Astrocyte (in vitro differentiated cells and primary cell): ENCODE results near the gene PCDHB13.
A peak's percentile ranks its signal among the peaks of the same experiment; 100 is the strongest.

Experiments used
- CTCF ChIP-seq: IDR thresholded peaks from 2 replicates; pipeline ENCODE4 v1.5.1; 2011; ENCODE audit warnings: low read depth, mild to moderate bottlenecking, inconsistent platforms, low read length, moderate library complexity; ENCODE audit not compliant: insufficient read depth
- EZH2 ChIP-seq: IDR thresholded peaks from 2 replicates; pipeline ENCODE4 v1.6.1; 2012; ENCODE audit warnings: mild to moderate bottlenecking, low read length, inconsistent platforms; ENCODE audit not compliant: insufficient read depth

DNA sequence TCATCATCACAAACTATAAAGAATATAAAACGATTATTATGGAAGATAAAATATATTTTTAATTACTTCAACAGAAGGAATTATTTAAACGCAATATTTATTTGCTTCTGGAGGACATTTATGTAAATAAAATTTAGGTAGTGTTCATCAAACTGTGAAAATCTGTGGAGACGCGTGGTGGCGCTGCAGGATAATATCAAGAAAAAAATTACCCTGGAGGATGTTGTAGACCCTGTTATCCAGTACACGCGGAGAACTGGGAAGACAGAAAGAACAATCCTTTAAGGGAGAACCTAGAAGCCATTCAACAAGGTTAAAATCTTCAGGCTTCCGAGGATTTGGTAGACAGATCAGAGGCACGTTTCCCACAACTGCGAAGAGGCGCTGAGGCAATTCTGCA, 5.2 kb upstream of the PCDHB13 start, which contains the start of gene PCDHB12:
- TF ChIP-seq CTCF (peak; percentile 3), EZH2 (no peak)
